WTC11 (cell line): ENCODE data around the gene NES. TPM values are rescaled to one million over a fixed set of nuclear protein-coding genes. Genes with fewer than 3 reads are reported as not detected.

Experiments
- ATAC-seq: fragments of 200-7000 bp; cut with Tn5 transposase; 2 replicates; pipeline ENCODE4 v1.10.0; 2021; ENCODE audit warnings: mild to moderate bottlenecking, moderate library complexity
- CTCF ChIA-PET: fragments of 300-600 bp; sonication (Branson Sonifier 250); formaldehyde crosslinking; loops from one replicate; lab custom pipeline; 2021; ENCODE audit warnings: antibody characterized with exemption; lab: Charles Lee
- POLR2A ChIA-PET: fragments of 350-600 bp; sonication (Branson Sonifier 250); formaldehyde crosslinking; loops from one replicate; lab custom pipeline; 2021; ENCODE audit warnings: antibody characterized with exemption; lab: Charles Lee
- DNase-seq: peaks from one replicate; pipeline ENCODE4 v3.0.0; 2021; ENCODE audit warnings: low spot score
- H3K27ac Mint-ChIP-seq: 2 replicates; pipeline ENCODE4 v1.8.0; 2021; ENCODE audit warnings: mixed read lengths
- H3K27me3 Mint-ChIP-seq: 2 replicates; pipeline ENCODE4 v1.8.0; 2021; ENCODE audit warnings: low read depth, mild to moderate bottlenecking, moderate library complexity, mixed read lengths
- H3K36me3 Mint-ChIP-seq: 2 replicates; pipeline ENCODE4 v1.8.0; 2021; ENCODE audit warnings: mixed read lengths
- H3K4me1 Mint-ChIP-seq: 2 replicates; pipeline ENCODE4 v1.8.0; 2022; ENCODE audit warnings: mixed read lengths
- H3K4me3 Mint-ChIP-seq: 2 replicates; pipeline ENCODE4 v1.8.0; 2021; ENCODE audit warnings: mild to moderate bottlenecking, moderate library complexity, mixed read lengths
- H3K9me3 Mint-ChIP-seq: 2 replicates; pipeline ENCODE4 v1.8.0; 2021; ENCODE audit warnings: mixed read lengths
- ATF3 ChIP-seq: sonication (generic); formaldehyde crosslinking; conservative IDR thresholded peaks from 2 replicates; pipeline ENCODE4 v1.8.1; 2022; ENCODE audit warnings: mild to moderate bottlenecking, missing genetic modification reagents
- CREM ChIP-seq: sonication (generic); formaldehyde crosslinking; IDR thresholded peaks from 2 replicates; pipeline ENCODE4 v1.8.1; 2022; ENCODE audit warnings: mild to moderate bottlenecking, missing genetic modification reagents, moderate library complexity
- FOXJ3 ChIP-seq: sonication (generic); formaldehyde crosslinking; IDR thresholded peaks from 2 replicates; pipeline ENCODE4 v1.9.0; 2021; ENCODE audit warnings: missing genetic modification reagents, mild to moderate bottlenecking, borderline replicate concordance
- GABPB1 ChIP-seq: sonication (generic); formaldehyde crosslinking; IDR thresholded peaks from 2 replicates; pipeline ENCODE4 v1.8.1; 2023; ENCODE audit warnings: mild to moderate bottlenecking, missing genetic modification reagents
- GRHL2 ChIP-seq: fragments of 250-450 bp; sonication (Bioruptor Pico); IDR thresholded peaks from 2 replicates; pipeline ENCODE4 v1.8.0; 2022; ENCODE audit warnings: mild to moderate bottlenecking, moderate library complexity; ENCODE audit not compliant: insufficient replicate concordance, severe bottlenecking
- GTF2I ChIP-seq: fragments of 250-450 bp; sonication (Bioruptor Pico); conservative IDR thresholded peaks from 2 replicates; pipeline ENCODE4 v1.4.0; 2021; ENCODE audit warnings: mild to moderate bottlenecking
- HMGA2 ChIP-seq: fragments of 250-450 bp; sonication (Bioruptor Pico); IDR thresholded peaks from 2 replicates; pipeline ENCODE4 v1.4.0; 2021; ENCODE audit warnings: mild to moderate bottlenecking, moderate library complexity
- JAZF1 ChIP-seq: fragments of 250-450 bp; sonication (Bioruptor Pico); IDR thresholded peaks from 2 replicates; pipeline ENCODE4 v1.9.0; 2021; ENCODE audit warnings: moderate library complexity, mild to moderate bottlenecking, inconsistent platforms
- MLX ChIP-seq: sonication (generic); formaldehyde crosslinking; IDR thresholded peaks from 2 replicates; pipeline ENCODE4 v1.8.1; 2023; ENCODE audit warnings: mild to moderate bottlenecking, missing genetic modification reagents, moderate library complexity
- NFYB ChIP-seq: sonication (generic); formaldehyde crosslinking; conservative IDR thresholded peaks from 2 replicates; pipeline ENCODE4 v1.8.0; 2022; ENCODE audit warnings: low read depth, missing genetic modification reagents
- NR1H2 ChIP-seq: sonication (generic); formaldehyde crosslinking; IDR thresholded peaks from 2 replicates; pipeline ENCODE4 v1.9.0; 2021; ENCODE audit warnings: mild to moderate bottlenecking, moderate library complexity, missing genetic modification reagents
- NR2C2 ChIP-seq: sonication (generic); formaldehyde crosslinking; IDR thresholded peaks from 2 replicates; pipeline ENCODE4 v1.8.0; 2022; ENCODE audit warnings: mild to moderate bottlenecking, missing genetic modification reagents
- RELA ChIP-seq: sonication (generic); formaldehyde crosslinking; IDR thresholded peaks from 2 replicates; pipeline ENCODE4 v1.8.1; 2022; ENCODE audit warnings: missing genetic modification reagents, mild to moderate bottlenecking, borderline replicate concordance
- STAT6 ChIP-seq: sonication (generic); formaldehyde crosslinking; conservative IDR thresholded peaks from 2 replicates; pipeline ENCODE4 v1.8.1; 2023; ENCODE audit warnings: mild to moderate bottlenecking, low read depth, missing genetic modification reagents, moderate library complexity
- TCF7 ChIP-seq: sonication (generic); formaldehyde crosslinking; IDR thresholded peaks from 2 replicates; pipeline ENCODE4 v1.8.0; 2022; ENCODE audit warnings: mild to moderate bottlenecking, low read depth, missing genetic modification reagents, moderate library complexity
- TEAD4 ChIP-seq: sonication (generic); formaldehyde crosslinking; IDR thresholded peaks from 2 replicates; pipeline ENCODE4 v1.8.0; 2022; ENCODE audit warnings: mild to moderate bottlenecking, missing genetic modification reagents
- USF2 ChIP-seq: sonication (generic); formaldehyde crosslinking; IDR thresholded peaks from 2 replicates; pipeline ENCODE4 v1.8.1; 2023; ENCODE audit warnings: mild to moderate bottlenecking, missing genetic modification reagents, moderate library complexity
- ZNF281 ChIP-seq: sonication (generic); formaldehyde crosslinking; IDR thresholded peaks from 2 replicates; pipeline ENCODE4 v1.8.0; 2023; ENCODE audit warnings: mild to moderate bottlenecking, missing genetic modification reagents
- ZNF423 ChIP-seq: fragments of 250-450 bp; sonication (Bioruptor Pico); IDR thresholded peaks from 2 replicates; pipeline ENCODE4 v2.1.2; 2022; ENCODE audit warnings: mild to moderate bottlenecking, moderate library complexity
- ZNF512 ChIP-seq: sonication (generic); formaldehyde crosslinking; IDR thresholded peaks from 2 replicates; pipeline ENCODE4 v1.8.1; 2022; ENCODE audit warnings: missing genetic modification reagents, borderline replicate concordance
- total RNA-seq: library from RNA; stranded (reverse); gene quantifications from 3 replicates; pipeline ENCODE4 v1.2.3, GENCODE V29; 2021

NES gene
- total RNA-seq, 1 experiment from 2014 or later: 127 TPM

GRCh38 chr1:156698995-156699394, 21.8 kb upstream of the NES start:
- H3K36me3 Mint-ChIP-seq: peaks cover 38% of the 10 kb centered on the region
- ATAC-seq (no peak), DNase-seq (no peak)
- TF ChIP-seq MLX (CRISPR knock-in tag): no peak
- no peak for TF ChIP-seq HMGA2
- TF ChIP-seq RELA: no peak
- no peak for TF ChIP-seq NR1H2 (CRISPR knock-in tag)
- no peak for TF ChIP-seq GRHL2
- no peak for TF ChIP-seq NFYB (CRISPR knock-in tag)
- no peak for TF ChIP-seq ZNF281 (CRISPR knock-in tag)
- no peak for TF ChIP-seq TCF7 (CRISPR knock-in tag)
- TF ChIP-seq NR2C2: no peak
- no peak for TF ChIP-seq ZNF423 (CRISPR knock-in tag)
- H3K4me3 Mint-ChIP-seq: no peak overlapping the region
- H3K27ac Mint-ChIP-seq: peak overlapping the region; percentile 79
- ChIA-PET POLR2A (interaction anchor here (0.7 kb wide), 2 partner anchors 9 to 177 kb away, joined by 3 read pairs; no protein-coding TSS in a partner anchor), CTCF (interaction anchor here (0.5 to 25.2 kb wide), 3 partner anchors 11 to 53 kb away, joined by 3 to 1553 read pairs (median 17); no protein-coding TSS in a partner anchor)
- H3K27me3 Mint-ChIP-seq: peaks cover 10% of the 10 kb centered on the region
- peaks cover 36% of the 10 kb centered on the region for H3K4me1 Mint-ChIP-seq
- no peaks in the 10 kb centered on the region for H3K9me3 Mint-ChIP-seq

- DNase-seq (no peak), ATAC-seq (no peak)
- Mint-ChIP-seq H3K4me1 (peaks cover 38% of the 10 kb centered on the region), H3K4me3 (no peak overlapping the region), H3K9me3 (no peaks in the 10 kb centered on the region), H3K27ac (no peak overlapping the region), H3K36me3 (peaks cover 35% of the 10 kb centered on the region), H3K27me3 (no peaks in the 10 kb centered on the region; the same call in 1 of the 2 replicates)
- ChIA-PET CTCF (interaction anchor here (1.2 to 4.2 kb wide), 3 partner anchors 8 to 29 kb away, joined by 3 to 17 read pairs (median 4); partner anchors contain the start of gene CRABP2), POLR2A (no interaction called here)
- no peak for TF ChIP-seq NR1H2 (CRISPR knock-in tag)
- no peak for TF ChIP-seq JAZF1
- TF ChIP-seq CREM (CRISPR knock-in tag): no peak
- TF ChIP-seq GTF2I (CRISPR knock-in tag): no peak
- no peak for TF ChIP-seq GABPB1 (CRISPR knock-in tag)
- TF ChIP-seq ATF3 (CRISPR knock-in tag): no peak
- TF ChIP-seq FOXJ3: no peak
- no peak for TF ChIP-seq TCF7 (CRISPR knock-in tag)
- no peak for TF ChIP-seq STAT6 (CRISPR knock-in tag)
- TF ChIP-seq ZNF512 (CRISPR knock-in tag): no peak
- no peak for TF ChIP-seq TEAD4 (CRISPR knock-in tag)
- no peak for TF ChIP-seq USF2
Measured at GRCh38 chr1:156697481-156697880, 20.3 kb upstream of the NES start.
